HG02938 (cell line): Measurements from ENCODE around the gene JAK3.

ENCODE experiments used
- ATAC-seq: cut with Tn5 transposase; IDR thresholded peaks from one replicate; pipeline ENCODE4 v1.9.1; 2021; ENCODE audit warnings: mild to moderate bottlenecking, moderate library complexity; ENCODE audit not compliant: unreplicated experiment

JAK3 gene

DNA sequence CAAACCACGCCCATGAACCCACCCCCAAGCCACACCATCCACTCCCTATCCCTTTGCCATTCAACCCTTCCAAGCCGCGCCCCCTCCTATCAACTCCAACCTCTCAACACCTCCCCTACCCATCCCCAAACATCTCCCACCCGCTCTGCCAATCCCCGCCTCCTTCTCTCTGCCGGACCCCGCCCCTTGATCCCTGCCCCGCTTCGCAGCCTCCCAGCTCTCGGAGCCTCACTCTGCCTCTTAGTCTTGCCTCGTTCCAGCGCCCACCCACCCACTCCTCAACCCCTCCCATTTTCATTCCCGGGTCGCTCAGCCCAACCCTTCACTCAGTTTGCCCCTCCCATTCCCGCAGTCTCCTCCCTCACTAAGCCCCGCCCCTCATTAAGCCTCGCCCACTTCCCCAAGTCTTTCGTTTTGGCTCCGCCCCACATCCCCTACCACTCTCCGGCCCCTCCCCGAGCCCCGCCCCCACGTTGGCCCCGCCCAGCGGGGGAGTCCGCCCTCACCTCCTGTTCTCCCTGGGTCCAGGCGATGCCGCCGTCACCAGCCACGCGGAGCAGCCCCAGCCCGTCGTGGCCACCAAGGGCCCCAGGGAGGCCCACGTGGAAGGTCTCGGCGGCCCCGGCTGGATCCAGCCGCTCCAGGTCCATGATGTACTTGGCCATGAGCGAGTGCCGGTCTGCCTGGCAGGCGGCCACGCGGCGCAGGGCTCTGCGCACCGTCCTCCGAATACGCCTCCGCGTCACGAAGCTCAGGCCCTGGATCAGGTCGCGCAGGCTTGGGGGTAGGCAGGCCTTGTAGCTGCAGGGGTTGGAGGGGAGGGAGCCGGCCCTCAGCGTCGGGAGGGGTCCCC lies 5.7 kb downstream of the JAK3 start:
- ATAC-seq: no peak

DNA sequence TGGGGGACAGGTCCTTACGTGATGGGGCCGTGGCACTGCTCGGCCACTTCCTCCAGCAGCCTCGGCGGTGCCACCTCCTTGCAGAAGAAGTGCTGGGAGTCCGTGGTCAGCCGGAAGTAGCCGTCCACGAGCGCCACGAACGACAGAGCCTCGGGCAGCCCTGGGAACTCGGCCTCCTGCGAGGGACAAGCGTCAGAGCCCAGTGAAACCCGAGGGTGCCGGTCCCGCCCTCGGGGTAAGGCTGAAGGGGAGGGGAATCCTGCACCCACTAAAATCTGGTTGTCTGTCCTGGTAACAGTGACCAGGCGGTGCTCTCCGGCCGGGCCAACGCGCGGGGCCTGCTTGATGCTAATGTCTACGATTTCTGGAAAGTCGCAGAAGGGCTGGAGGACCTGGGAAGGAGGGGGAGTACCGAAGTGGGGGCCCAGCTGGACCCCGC lies 6.4 kb downstream of the JAK3 start:
- ATAC-seq: no peak

DNA sequence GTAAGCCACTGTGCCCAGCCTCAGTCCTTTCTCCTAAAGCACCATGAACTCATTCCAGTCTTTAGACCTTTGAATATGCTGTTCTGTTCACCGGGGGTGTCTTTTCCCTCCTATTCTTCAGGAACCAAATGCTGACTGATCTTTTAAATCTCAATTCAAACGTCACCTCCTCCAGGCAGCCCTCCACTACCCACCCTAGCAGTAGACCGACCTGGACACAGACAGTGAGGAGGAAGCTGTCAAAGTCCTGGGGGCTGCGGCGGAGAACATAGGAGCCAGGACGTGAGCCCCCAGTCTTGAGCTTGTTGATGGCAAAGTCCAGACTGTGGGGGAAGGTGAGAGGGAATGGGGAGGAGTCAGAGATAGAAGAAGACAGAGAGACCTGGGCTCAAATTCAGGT lies 7.8 kb downstream of the JAK3 start:
- no peak for ATAC-seq

DNA sequence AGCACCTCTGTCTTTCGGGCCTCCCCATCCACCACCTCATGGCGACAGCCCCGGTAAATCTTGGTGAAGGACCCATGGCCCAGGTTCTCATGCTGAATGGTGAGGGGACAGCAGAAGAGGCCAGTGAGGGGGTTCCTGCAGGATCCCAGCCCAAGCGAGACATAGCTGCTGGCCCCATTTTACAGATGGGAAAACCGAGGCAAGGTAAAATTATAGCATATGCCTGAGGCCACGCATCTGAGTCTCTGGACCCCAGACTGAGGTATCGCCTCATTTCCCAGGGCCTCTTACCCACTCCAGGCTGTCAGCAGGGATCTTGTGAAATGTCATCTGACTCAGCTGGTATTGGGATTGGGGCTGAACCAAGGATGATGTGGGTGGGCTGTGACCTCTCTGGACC lies 9.8 kb downstream of the JAK3 start:
- no peak for ATAC-seq

DNA sequence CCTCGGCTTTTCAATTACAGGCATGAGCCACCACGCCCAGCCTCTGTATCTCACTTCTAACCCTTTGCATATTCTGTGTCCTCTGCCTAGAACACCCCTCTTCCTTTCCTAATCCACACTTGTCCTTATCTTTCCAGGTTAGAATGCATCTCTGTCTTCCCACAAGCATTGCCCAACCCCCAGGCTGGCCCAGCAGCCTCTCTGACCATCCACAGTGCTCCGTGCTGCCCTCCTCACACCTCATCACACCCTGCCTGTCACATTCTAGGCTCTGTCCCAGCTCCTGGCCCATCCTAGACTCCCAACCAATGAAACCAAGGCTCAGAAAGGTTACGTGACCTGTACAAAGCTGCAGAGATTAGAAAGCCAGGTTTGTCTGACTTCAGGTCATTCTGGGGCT lies 11.3 kb downstream of the JAK3 start:
- ATAC-seq: no peak

GRCh38 chr19:17835182-17836006 lies 12.4 kb downstream of the JAK3 start:
- no peak for ATAC-seq

GRCh38 chr19:17834350-17835181 lies 13.2 kb downstream of the JAK3 start:
- no peak for ATAC-seq

DNA sequence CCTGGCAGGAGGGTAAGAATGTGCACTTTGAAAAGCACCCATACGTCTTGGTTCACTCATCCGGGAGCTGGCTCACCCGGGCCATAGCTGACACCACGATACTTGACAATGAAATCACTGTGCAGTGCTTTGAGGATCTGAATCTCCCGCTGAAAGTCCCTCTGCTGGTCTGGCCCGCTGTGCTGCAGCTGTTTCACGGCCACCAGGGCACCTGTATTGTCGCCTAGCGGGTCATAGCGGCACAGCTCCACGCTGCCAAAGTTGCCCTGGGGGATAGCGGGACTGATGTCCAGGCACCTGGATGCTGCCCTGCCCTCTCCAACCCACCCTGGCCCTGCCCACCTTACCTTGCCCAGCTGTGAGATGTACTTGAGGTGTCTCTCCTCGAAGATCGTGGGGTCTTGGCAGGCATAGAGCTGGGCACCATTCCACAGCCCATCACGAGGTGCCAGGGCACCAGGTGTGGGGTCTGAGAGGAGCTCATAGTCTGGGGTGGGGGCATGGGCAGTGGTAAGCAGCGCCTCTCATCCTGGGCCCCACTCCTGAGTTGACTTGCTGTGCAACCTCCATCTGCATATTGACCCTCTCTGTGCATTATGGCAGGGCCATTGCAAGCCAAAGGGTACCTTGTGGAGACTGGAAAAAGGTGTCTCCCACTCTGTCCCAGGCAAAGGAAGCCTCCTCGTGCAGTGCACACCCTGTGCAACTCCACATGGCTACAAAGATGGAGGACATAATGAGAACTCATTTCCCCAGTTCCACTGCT lies 15.2 kb downstream of the JAK3 start:
- no peak for ATAC-seq

GRCh38 chr19:17831419-17831888 lies 16.3 kb downstream of the JAK3 start:
- ATAC-seq: no peak

- no peak for ATAC-seq
Measured at GRCh38 chr19:17830567-17831418, 17.0 kb downstream of the JAK3 start.

DNA sequence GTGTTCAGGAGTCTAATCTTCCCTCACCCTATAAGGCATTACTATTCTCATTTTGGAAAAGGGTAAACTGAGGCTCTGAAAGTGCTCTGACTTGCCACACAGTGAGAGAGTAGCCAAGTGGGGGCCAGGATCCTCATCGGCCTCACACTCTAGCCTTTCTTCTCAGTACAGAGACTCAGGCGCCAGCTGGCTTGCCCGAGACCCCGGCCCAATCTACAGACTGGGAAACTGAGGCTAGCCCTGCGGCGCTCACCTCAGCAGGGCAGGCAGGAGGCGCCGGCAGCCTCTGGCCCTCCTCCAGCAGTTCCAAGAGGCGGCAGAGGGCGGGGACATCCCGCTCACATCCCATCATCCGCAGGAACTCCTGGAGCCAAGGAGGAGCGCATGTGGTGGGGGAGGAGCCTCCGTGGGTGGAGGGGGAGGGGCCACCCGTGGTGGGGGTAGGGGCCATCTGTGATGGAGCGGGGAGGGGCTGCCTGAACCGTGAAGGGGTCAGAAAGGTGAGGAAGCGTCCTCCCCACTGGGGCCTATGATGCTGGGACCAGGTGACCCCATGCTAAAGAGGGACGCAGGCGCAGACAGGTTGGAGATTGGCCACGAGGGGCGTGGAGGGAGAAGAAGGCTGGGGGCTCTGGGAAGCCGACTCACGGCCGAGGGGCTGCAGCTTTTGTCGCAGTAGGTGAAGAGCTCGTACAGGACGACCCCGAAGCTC lies 17.8 kb downstream of the JAK3 start:
- no peak for ATAC-seq

DNA sequence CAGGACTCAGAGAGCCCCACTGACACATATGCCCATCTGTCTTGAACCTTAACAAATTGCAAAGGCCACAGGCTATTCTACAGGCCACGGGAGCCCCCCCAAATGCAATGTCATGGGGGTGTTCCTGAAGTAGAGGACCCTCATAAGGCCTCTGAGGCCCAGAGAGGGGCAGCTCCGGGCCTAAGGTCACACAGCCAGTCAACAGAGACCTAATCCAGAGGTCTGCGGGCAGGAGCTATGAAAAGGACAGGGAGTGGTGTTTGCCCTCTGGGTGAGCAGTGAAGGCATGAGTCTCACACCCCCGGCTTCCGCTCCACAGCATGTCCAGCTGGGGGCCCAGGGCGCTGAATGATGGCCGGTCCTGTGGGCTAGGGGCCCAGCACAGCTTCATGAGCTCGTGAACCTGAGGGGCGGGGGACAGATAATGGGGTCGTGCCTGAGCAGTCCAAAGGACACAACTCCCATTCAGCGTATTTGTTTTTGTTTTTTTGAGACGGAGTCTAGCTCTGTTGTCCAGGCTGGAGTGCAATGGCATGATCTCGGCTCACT lies 21.2 kb downstream of the JAK3 start:
- ATAC-seq: no peak

- ATAC-seq: no peak
Measured at GRCh38 chr19:17824339-17824738, 23.4 kb downstream of the JAK3 start.

DNA sequence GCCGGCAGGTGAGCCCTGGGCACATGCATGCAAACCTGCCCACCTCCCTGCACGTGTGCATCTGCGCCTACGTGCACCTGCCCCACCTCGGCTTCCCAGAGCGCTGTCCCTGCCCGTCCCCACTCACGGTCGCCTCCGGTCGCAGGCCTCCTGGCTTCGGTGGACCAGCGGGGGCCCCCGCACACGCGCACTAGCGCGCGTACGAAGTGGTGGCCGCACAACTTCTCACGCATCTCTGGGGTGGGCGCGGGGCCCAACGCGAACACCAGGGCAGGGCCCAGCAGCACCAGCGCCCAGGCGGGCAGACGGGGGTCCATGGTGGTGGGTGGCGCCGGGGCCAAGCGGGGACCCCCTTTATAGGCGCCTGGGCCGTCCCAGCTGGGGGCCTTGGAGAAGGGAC lies 26.6 kb downstream of the JAK3 start, which contains the start of gene INSL3:
TSS of gene INSL3 (minus strand) at position 330 of the 400 bp plus-strand sequence. CDS start at position 317, 13 bp downstream.
- no peak for ATAC-seq

- ATAC-seq: no peak
Measured at GRCh38 chr19:17817668-17818363, 30.0 kb downstream of the JAK3 start.

GRCh38 chr19:17812099-17812498 lies 35.7 kb downstream of the JAK3 start:
- ATAC-seq: no peak

DNA sequence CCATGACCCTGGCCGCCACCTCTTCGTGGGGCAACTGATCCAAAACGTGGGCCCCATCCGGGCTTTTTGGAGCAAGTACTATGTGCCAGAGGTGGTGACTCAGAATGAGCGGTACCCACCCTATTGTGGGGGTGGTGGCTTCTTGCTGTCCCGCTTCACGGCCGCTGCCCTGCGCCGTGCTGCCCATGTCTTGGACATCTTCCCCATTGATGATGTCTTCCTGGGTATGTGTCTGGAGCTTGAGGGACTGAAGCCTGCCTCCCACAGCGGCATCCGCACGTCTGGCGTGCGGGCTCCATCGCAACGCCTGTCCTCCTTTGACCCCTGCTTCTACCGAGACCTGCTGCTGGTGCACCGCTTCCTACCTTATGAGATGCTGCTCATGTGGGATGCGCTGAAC lies 36.1 kb downstream of the JAK3 start:
- ATAC-seq: no peak

GRCh38 chr19:17811103-17811502 lies 36.7 kb downstream of the JAK3 start:
- ATAC-seq: no peak
